Testis (tissue), 2 donors: ENCODE results near the gene CWC22.

ENCODE experiments used
- CTCF ChIP-seq, 3 experiments: fragments of 450-650 bp in 2 of 3; fragments of 200-600 bp in 1 of 3; sonication (generic) in 1 of 3; IDR thresholded peaks; one replicate each; pipeline ENCODE4 v1.5.1; 2016 to 2019; ENCODE audit warnings: antibody characterized with exemption in 3 of 3, mild to moderate bottlenecking in 2 of 3, moderate library complexity in 1 of 3
- POLR2A ChIP-seq: fragments of 450-650 bp; IDR thresholded peaks from one replicate; pipeline ENCODE4 v1.6.1; 2017; ENCODE audit warnings: antibody characterized with exemption, mild to moderate bottlenecking, moderate library complexity

- TF ChIP-seq POLR2A (no peak), CTCF (IDR thresholded peaks at IDR 0.05) (no peak)
Observed at GRCh38 chr2:179951680-179952079, 55.4 kb downstream of the CWC22 start.
